Activated gamma-delta T cell (primary cell): ENCODE data around the gene PABPN1.

Experiments used
- DNase-seq: peaks from one replicate; lab custom pipeline; 2025; lab: John Stamatoyannopoulos, UW

Gene PABPN1

DNA sequence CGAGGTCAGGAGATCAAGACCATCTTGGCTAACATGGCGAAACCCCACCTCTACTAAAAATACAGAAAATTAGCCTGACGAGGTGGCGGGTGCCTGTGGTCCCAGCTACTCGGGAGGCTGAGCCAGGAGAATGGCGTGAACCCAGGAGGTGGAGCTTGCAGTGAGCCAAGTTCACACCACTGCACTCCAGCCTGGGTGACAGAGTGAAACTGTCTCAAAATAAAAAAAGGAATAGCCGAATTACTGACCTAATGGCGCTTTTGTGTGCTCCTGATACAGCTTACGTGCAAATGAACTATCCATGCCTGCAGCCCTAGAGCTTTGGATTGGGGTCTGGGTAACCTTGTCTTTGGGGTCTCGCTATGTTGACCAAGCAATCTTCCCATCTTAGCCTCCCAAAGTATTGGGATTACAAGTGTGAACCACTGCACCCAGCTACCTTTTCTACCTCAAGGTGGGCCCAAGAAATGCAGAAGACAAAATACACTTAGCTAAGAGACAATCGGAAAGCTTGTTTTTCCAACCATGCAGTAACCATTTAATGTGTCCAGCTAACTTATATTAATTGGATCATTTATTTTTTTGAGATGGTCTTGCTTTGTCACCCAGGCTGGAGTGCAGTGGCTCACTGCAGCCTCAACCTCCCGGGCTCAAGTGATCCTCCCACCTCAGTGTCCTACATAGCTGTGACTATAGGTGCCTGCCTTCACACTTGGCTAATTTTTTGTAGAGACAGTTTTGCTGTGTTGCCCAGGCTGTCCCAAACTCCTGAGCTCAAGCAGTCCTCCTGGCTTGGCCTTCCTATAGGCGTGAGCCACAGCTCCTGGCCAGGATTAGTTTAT lies 5.5 kb downstream of the PABPN1 start:
- no peak for DNase-seq

DNA sequence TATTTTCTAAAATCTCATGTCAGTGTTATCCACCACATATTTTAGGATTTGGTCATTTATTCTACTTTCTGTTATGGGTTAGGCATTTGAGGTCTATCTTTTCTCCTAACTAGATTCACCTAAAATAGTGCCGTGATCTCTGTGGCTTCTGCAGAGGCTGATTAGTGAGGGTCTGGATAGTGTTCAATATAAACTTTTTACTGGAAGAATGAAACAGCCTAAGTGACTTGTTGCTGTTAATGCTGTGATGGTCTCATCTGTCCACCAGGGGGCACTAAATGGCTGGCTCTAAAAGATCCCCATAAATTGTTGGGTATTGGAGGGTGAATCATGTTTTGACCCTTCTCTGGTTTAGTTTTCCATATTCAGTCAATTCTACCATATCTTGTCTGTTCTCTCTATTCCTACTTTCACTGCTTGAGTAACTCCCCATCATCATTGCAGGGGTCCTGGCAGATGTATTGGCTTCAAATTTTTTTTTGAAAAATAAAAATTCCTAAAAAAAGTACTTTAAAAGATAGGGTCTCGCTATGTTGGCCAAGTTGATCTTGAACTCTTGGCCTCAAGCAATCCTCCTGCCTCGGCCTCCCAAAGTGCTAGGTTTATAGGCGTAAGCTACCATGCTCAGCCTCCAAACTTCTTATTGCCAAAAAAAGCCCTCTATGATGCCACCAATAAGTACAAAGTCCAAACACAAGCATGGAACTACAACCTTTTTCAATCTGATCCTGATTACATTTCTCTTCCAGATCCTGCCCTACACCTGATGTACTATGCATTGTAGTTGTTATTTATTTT lies 6.9 kb downstream of the PABPN1 start:
- DNase-seq = no peak

DNA sequence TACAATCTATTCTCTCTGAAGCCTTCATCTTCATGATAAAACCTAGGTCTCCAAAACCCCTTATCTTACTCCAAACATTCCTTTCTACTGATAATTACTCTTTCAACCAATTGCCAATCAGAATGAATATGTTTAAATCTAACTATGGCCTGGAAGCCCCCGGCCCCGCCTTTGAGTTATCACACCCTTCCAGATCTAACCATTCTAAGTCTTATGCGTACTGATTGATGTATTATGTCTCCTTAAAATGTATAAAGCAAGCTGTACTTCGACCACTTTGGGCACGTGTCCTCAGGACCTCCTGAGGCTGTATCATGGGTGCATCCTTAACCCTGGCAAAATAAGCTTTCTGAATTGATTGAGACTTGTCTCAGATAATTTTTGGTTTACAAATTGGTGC lies 14.4 kb downstream of the PABPN1 start:
- no peak for DNase-seq

- DNase-seq = no peak
These were observed 18.4 kb downstream of the PABPN1 start for GRCh38 chr14:23339506-23340268.

DNA sequence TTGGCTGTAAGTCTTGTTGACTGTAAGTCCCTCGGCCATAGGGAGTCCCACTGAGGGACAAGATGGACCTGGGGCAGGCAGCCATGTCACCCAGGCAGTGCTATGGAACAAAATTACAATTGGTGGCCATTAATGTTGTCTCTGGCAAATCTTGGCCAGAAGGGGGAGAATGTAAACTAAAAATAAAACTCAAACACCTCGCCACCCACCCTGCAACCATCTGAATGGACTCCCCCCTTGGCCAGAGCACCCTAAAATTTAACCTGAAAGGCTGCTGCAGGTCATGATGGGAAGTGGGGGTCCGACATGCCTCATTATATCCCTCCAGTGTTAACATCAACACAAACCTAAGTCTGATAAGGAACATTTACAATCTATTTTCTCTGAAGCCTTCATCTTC lies 23.2 kb downstream of the PABPN1 start:
- DNase-seq = no peak

DNA sequence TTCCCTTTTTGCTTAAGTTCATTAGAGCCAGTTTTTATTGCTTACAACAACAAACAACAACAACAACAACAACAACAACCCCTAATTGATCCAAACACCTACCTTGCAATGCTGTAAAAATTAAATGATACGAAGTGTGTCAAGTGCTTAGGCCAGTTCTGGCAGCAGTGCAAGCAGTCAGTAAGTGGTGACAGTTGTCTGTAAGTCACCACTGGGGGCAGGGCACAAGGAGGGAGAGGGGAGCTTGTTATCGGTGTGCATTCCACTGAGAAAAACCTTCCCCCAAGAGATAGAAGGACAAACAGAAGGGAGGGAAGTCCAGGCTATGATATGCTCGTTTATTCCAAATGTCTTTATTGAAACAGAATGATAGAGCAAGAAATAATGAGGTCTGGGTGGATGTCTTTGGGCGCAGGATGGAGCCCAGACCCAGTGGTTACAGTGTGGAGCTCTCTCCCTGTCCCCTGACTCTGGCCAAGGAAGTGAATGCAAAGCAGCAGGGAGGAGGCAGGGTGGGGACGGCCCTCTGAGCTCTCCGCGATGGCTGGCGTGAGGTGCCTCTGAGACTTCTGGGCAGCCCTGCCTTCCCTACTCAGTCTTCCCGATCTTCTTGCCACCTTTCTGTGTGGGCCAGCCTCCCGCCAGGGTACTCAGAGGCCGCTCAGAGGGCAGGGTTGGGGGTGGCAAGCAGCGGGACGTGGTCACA lies 24.9 kb downstream of the PABPN1 start:
- DNase-seq = no peak

DNA sequence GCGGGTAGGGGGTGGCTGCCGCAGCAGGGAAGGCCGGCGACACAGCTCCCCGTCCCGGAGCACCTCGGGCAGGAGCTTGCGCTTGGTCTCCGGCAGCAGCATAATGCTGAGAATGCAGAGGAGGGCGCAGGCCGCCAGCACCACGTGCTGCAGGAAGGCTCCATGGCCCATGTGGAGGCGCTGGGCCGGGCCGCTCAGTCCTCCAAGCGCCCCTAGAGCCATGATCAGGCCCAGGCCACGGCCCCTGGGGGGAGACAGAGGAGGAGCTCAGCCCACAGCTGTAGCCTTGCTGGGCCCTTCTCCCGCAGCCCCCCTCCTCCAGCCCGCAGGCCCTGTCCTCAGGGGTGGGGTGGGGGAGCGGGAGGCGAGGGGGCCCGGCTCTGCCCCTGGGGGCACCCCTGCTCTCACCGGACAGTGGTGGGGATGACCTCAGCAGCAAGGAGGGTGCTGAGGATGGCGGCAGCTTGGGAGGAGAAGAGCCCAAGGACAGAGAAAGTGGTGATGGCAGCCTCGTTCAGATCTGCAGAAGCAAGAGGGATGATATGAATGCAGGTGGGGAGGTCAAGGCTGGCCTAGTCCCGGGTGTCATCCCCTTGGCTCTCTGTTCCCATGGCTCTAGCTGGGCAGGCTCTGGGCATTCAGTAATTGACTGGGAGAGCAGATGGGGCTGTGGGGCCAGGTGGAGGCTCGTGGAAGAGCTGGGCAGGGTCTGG lies 25.6 kb downstream of the PABPN1 start:
- no peak for DNase-seq

GRCh38 chr14:23347406-23348296 lies 26.4 kb downstream of the PABPN1 start:
- no peak for DNase-seq

GRCh38 chr14:23348297-23348655 lies 27.0 kb downstream of the PABPN1 start:
- DNase-seq = no peak

GRCh38 chr14:23349156-23349845 lies 28.0 kb downstream of the PABPN1 start:
- no peak for DNase-seq

DNA sequence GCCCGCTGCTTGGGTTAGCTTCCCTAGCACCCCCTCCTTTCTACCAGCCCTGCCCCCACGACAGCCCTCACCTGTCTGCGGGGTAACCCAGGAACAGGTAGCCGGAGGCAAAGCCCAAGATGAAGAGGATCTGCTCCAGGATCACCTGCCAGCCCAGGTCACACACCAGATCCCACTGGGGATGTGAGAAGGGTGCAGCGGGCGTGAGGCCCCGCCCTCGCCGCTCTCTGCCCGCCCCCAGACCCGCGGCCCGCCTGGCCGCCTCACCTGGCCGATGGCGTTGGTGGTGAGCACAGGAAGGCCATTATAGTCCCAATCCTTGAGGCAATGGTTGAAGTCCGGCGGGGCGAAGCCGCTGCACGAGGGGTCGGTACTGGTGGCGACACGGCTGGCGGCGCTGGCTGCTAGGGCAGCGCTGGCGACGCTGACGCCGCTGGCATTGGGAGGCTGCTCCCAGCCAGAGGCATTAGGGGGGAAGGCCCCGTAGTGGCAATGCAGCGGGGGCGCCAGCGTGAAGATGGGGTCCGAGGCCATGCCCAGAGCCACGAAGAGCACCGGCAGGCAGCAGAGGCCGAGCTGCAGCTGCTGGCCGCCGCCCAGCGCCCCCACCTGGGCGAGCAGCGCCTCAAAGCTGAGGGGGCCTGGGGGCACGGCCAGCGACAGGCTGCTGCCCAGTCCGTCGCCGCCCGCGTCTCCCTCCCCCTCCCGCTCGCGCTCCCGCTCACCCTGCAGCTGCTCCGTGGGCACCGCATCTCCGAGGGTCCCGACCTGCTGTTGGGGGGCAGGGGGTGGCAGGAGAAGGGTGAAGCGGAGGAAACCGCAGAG lies 30.6 kb downstream of the PABPN1 start:
- DNase-seq = no peak

GRCh38 chr14:23352506-23353432 lies 31.5 kb downstream of the PABPN1 start, which contains the start of gene SLC22A17:
Gene SLC22A17, minus strand, starts transcription at chr14:23352887.
- DNase-seq = no peak

- DNase-seq = no peak
These were observed 32.1 kb downstream of the PABPN1 start for GRCh38 chr14:23353433-23353780.

DNA sequence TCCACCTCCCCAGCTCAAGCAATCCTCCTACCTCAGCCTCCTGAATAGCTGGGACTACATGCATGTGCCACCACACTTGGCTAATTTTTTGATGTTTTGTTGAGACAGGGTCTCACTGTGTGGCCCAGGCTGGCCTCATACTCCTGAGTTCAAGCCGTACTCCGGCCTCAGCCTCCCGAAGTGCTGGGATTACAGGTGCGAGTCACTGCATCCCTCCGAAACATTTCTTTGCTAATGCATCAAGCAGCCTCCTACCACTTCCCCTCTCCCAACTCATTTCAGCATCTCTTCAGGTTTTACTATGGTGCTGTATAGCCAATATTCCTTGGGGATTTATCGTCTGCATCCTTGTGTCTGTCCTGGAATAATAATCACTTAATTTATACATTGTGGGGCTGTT lies 33.7 kb downstream of the PABPN1 start:
- no peak for DNase-seq

- DNase-seq = no peak
These were observed 34.7 kb downstream of the PABPN1 start for GRCh38 chr14:23355871-23356435.

DNA sequence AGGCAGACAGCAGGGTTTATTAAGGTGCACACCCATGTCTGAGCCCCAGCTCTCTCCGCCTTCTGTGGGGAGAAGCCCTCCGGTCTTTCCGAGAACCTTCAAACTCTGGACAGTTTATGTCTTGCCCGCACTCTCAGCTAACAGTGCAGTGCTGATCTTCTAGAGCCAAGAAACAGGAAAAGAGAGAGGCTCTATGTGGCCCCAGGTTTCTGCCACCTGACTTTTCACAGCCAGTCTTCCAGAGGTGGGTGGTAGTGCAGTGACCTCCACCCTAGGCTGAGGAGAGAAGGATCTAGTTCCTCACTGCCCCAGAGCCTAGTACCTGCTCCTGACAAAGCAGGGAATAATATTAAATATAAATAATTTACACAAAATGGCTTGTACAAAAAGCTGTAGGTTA lies 35.4 kb downstream of the PABPN1 start:
- no peak for DNase-seq

- DNase-seq = no peak
These were observed 36.0 kb downstream of the PABPN1 start for GRCh38 chr14:23357261-23357660.
